ENCODE results near the gene ADARB2. TPM values are rescaled to one million over a fixed set of nuclear protein-coding genes. Genes with fewer than 3 reads are reported as not detected.
A peak's percentile ranks its signal among the peaks of the same experiment; 100 is the strongest.

The ADARB2 gene
- polyA plus RNA-seq, 1 of the 3 experiments (the other 2 are of a cell fraction), result not detected

DNA sequence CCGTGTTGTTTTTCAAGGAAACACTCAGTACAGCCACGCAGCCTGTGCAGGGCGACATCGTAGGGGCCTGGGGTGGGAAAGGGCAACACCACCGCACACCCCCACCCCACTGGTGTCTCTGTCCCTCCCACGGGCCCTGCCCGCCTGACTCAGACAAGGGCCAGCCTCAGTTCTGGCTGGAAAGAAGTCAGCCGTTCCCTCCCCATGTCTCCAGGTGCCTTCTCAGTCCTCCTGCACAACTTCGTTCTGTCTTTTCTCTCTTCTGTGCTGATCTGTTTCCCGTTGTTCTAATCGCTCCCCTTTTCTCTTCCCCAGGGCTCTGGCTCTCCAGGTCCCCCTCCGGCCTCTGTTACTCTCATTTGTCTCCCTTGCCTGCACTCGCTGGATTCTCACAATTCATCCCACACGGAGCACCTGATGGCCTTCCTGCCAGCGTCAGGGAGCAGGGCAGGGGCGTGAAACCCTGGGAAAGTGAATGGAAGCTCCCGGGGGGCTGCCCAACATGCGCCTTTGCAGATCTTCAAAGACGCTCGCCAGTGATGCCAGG is 583.4 kb downstream of the ADARB2 start:
- Histone ChIP-seq H3K79me2 (ENCODE audit: insufficient read depth) (no peaks in the 10 kb centered on the region), H3K9ac (no peak overlapping the region)
- TF ChIP-seq SMC3 (IDR thresholded peaks at IDR 0.05; ENCODE audit: low read depth, low read length) (no peak), EZH2phosphoT487 (IDR thresholded peaks at IDR 0.05; ENCODE audit: borderline replicate concordance, low read depth) (no peak), TCF12 (IDR thresholded peaks at IDR 0.05) (no peak), RCOR1 (IDR thresholded peaks at IDR 0.05; ENCODE audit: low read length) (no peak), TEAD4 (IDR thresholded peaks at IDR 0.05; ENCODE audit: borderline replicate concordance, insufficient read depth) (no peak), ELF1 (IDR thresholded peaks at IDR 0.05) (no peak), MEF2A (IDR thresholded peaks at IDR 0.05; ENCODE audit: borderline replicate concordance, low read depth) (no peak), MXI1 (IDR thresholded peaks at IDR 0.05; ENCODE audit: low read depth, low read length) (no peak), FOXJ3 (CRISPR knock-in tag; IDR thresholded peaks at IDR 0.05) (no peak), RFX5 (IDR thresholded peaks at IDR 0.05; ENCODE audit: low read length) (no peak), RAD21 (IDR thresholded peaks at IDR 0.05; ENCODE audit: low read length) (no peak)
- TF ChIP-seq, protein P1, sequence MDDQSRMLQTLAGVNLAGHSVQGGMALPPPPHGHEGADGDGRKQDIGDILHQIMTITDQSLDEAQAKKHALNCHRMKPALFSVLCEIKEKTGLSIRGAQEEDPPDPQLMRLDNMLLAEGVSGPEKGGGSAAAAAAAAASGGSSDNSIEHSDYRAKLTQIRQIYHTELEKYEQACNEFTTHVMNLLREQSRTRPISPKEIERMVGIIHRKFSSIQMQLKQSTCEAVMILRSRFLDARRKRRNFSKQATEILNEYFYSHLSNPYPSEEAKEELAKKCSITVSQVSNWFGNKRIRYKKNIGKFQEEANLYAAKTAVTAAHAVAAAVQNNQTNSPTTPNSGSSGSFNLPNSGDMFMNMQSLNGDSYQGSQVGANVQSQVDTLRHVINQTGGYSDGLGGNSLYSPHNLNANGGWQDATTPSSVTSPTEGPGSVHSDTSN (IDR thresholded peaks at IDR 0.05), result no peak
- TF ChIP-seq, protein P2, sequence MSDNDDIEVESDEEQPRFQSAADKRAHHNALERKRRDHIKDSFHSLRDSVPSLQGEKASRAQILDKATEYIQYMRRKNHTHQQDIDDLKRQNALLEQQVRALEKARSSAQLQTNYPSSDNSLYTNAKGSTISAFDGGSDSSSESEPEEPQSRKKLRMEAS (IDR thresholded peaks at IDR 0.05; ENCODE audit: low read depth), result no peak
- TF ChIP-seq, protein P3, sequence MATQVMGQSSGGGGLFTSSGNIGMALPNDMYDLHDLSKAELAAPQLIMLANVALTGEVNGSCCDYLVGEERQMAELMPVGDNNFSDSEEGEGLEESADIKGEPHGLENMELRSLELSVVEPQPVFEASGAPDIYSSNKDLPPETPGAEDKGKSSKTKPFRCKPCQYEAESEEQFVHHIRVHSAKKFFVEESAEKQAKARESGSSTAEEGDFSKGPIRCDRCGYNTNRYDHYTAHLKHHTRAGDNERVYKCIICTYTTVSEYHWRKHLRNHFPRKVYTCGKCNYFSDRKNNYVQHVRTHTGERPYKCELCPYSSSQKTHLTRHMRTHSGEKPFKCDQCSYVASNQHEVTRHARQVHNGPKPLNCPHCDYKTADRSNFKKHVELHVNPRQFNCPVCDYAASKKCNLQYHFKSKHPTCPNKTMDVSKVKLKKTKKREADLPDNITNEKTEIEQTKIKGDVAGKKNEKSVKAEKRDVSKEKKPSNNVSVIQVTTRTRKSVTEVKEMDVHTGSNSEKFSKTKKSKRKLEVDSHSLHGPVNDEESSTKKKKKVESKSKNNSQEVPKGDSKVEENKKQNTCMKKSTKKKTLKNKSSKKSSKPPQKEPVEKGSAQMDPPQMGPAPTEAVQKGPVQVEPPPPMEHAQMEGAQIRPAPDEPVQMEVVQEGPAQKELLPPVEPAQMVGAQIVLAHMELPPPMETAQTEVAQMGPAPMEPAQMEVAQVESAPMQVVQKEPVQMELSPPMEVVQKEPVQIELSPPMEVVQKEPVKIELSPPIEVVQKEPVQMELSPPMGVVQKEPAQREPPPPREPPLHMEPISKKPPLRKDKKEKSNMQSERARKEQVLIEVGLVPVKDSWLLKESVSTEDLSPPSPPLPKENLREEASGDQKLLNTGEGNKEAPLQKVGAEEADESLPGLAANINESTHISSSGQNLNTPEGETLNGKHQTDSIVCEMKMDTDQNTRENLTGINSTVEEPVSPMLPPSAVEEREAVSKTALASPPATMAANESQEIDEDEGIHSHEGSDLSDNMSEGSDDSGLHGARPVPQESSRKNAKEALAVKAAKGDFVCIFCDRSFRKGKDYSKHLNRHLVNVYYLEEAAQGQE (IDR thresholded peaks at IDR 0.05; ENCODE audit: low read depth, low read length), result no peak
- TF ChIP-seq, protein P4, sequence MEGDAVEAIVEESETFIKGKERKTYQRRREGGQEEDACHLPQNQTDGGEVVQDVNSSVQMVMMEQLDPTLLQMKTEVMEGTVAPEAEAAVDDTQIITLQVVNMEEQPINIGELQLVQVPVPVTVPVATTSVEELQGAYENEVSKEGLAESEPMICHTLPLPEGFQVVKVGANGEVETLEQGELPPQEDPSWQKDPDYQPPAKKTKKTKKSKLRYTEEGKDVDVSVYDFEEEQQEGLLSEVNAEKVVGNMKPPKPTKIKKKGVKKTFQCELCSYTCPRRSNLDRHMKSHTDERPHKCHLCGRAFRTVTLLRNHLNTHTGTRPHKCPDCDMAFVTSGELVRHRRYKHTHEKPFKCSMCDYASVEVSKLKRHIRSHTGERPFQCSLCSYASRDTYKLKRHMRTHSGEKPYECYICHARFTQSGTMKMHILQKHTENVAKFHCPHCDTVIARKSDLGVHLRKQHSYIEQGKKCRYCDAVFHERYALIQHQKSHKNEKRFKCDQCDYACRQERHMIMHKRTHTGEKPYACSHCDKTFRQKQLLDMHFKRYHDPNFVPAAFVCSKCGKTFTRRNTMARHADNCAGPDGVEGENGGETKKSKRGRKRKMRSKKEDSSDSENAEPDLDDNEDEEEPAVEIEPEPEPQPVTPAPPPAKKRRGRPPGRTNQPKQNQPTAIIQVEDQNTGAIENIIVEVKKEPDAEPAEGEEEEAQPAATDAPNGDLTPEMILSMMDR (IDR thresholded peaks at IDR 0.05), result no peak

More for the DNA sequence above, 583.4 kb downstream of the ADARB2 start:
- Histone ChIP-seq H3K9me3 (no peaks in the 10 kb centered on the region), H3K36me3 (replicated peaks in 1 of 2; ENCODE audit: control insufficient read depth in 1 of 2, insufficient read depth in 2 of 2, low read length in 1 of 2) (no peaks in the 10 kb centered on the region), H4K20me1 (ENCODE audit: insufficient read depth) (no peaks in the 10 kb centered on the region), H3K4me2 (no peak overlapping the region), H2AFZ (ENCODE audit: low read depth) (no peak overlapping the region), H3K27ac (ENCODE audit: low read depth in 2 of 2, low read length in 1 of 2) (no peak overlapping the region), H3K4me1 (ENCODE audit: control insufficient read depth in 1 of 2, insufficient read depth in 2 of 2, low read depth in 1 of 2, low read length in 1 of 2) (peaks cover 0 to 27% of the 10 kb centered on the region in 2 experiments; a peak in 2 of 4 replicates), H3K27me3 (ENCODE audit: insufficient read depth) (no peaks in the 10 kb centered on the region), H3K4me3 (ENCODE audit: low read depth in 2 of 2, low read length in 1 of 2) (no peak overlapping the region), H3K9me2 (no peaks in the 10 kb centered on the region), H3F3A (replicated peaks; ENCODE audit: insufficient read depth) (no peaks in the 10 kb centered on the region)
- ChIA-PET POLR2A (no interaction called here), CTCF (interaction anchor here (1.1 kb wide), 1 partner anchor 140 kb away, joined by 4 read pairs; no protein-coding TSS in a partner anchor)
- peak; percentile 20 for DNase-seq
- 52% methylated on average over 20 of the region's 20 CpGs for WGBS (ENCODE audit: low lambda C conversion rate)
